ENCODE data around the gene NT5C1A.
A peak's percentile ranks its signal among the peaks of the same experiment; 100 is the strongest.

The NT5C1A gene

GRCh38 chr1:39671793-39672550, at the start of gene NT5C1A:
NT5C1A (minus strand) TSS chr1:39672107; CDS start chr1:39672038, 69 bp downstream.
- no peak for DNase-seq (ENCODE audit: low spot score)

GRCh38 chr1:39721664-39722063, 49.8 kb upstream of the NT5C1A start:
- DNase-seq (ENCODE audit: low spot score): no peak

- no peak for DNase-seq (ENCODE audit: low spot score)
Measured at GRCh38 chr1:39720094-39720999, 48.4 kb upstream of the NT5C1A start.

GRCh38 chr1:39717809-39718208, 45.9 kb upstream of the NT5C1A start:
- no peak for DNase-seq (ENCODE audit: low spot score)

- DNase-seq (ENCODE audit: low spot score): no peak
Measured at GRCh38 chr1:39713557-39713956, 41.6 kb upstream of the NT5C1A start.

- no peak for DNase-seq (ENCODE audit: low spot score)
Measured at GRCh38 chr1:39711966-39712340, 40.0 kb upstream of the NT5C1A start.

- DNase-seq (ENCODE audit: low spot score): no peak
Measured at GRCh38 chr1:39711104-39711965, 39.4 kb upstream of the NT5C1A start.

- no peak for DNase-seq (ENCODE audit: low spot score)
Measured at GRCh38 chr1:39707506-39707905, 35.6 kb upstream of the NT5C1A start.

- DNase-seq (ENCODE audit: low spot score): no peak
Measured at GRCh38 chr1:39704757-39705156, 32.9 kb upstream of the NT5C1A start.

- no peak for DNase-seq (ENCODE audit: low spot score)
Measured at GRCh38 chr1:39701049-39701439, 29.1 kb upstream of the NT5C1A start.

- no peak for DNase-seq (ENCODE audit: low spot score)
Measured at GRCh38 chr1:39700348-39700747, 28.4 kb upstream of the NT5C1A start.

GRCh38 chr1:39699419-39699818, 27.5 kb upstream of the NT5C1A start:
- DNase-seq (ENCODE audit: low spot score): no peak

- no peak for DNase-seq (ENCODE audit: low spot score)
Measured at GRCh38 chr1:39698568-39698967, 26.7 kb upstream of the NT5C1A start.

- no peak for DNase-seq (ENCODE audit: low spot score)
Measured at GRCh38 chr1:39696448-39696847, 24.5 kb upstream of the NT5C1A start.

GRCh38 chr1:39695016-39695415, 23.1 kb upstream of the NT5C1A start:
- DNase-seq (ENCODE audit: low spot score): no peak

GRCh38 chr1:39694026-39694425, 22.1 kb upstream of the NT5C1A start:
- no peak for DNase-seq (ENCODE audit: low spot score)

- no peak for DNase-seq (ENCODE audit: low spot score)
Measured at GRCh38 chr1:39692152-39693074, 20.5 kb upstream of the NT5C1A start.

- peak; percentile 84 for DNase-seq (ENCODE audit: low spot score)
Measured at GRCh38 chr1:39691383-39692151, 19.7 kb upstream of the NT5C1A start, which contains the start of gene HPCAL4. HPCAL4 (minus strand) TSS chr1:39691433; CDS start chr1:39684603, 6,830 bp downstream.

- DNase-seq (ENCODE audit: low spot score): no peak
Measured at GRCh38 chr1:39690794-39691382, 19.0 kb upstream of the NT5C1A start.

GRCh38 chr1:39690225-39690624, 18.3 kb upstream of the NT5C1A start:
- DNase-seq (ENCODE audit: low spot score): no peak

All from left forelimb (tissue), 1 donor.